Nephron progenitor cell (in vitro differentiated cells): ENCODE data around the gene MMP28.
A peak's percentile ranks its signal among the peaks of the same experiment; 100 is the strongest.

Experiments
- DNase-seq: peaks from one replicate; pipeline ENCODE4 v3.0.0; 2021
- H3K27ac Mint-ChIP-seq: 2 replicates; pipeline ENCODE4 v1.8.0; 2021; ENCODE audit warnings: mild to moderate bottlenecking, moderate library complexity, mixed read lengths
- H3K27me3 Mint-ChIP-seq: 2 replicates; pipeline ENCODE4 v1.8.0; 2021; ENCODE audit warnings: mild to moderate bottlenecking, low read depth, mixed read lengths; ENCODE audit not compliant: poor library complexity
- H3K36me3 Mint-ChIP-seq: 2 replicates; pipeline ENCODE4 v1.8.0; 2021; ENCODE audit warnings: low read depth, mixed read lengths
- H3K4me1 Mint-ChIP-seq: 2 replicates; pipeline ENCODE4 v1.8.0; 2021; ENCODE audit warnings: mixed read lengths
- H3K4me3 Mint-ChIP-seq: 2 replicates; pipeline ENCODE4 v1.8.0; 2021; ENCODE audit warnings: mild to moderate bottlenecking, moderate library complexity, mixed read lengths
- H3K9me3 Mint-ChIP-seq: 2 replicates; pipeline ENCODE4 v1.8.0; 2021; ENCODE audit warnings: mild to moderate bottlenecking, moderate library complexity, mixed read lengths
- CTCF ChIP-seq: fragments of 200-600 bp; sonication (generic); IDR thresholded peaks from 2 replicates; pipeline ENCODE4 v1.5.0; 2021; ENCODE audit warnings: antibody characterized with exemption

The MMP28 gene

DNA sequence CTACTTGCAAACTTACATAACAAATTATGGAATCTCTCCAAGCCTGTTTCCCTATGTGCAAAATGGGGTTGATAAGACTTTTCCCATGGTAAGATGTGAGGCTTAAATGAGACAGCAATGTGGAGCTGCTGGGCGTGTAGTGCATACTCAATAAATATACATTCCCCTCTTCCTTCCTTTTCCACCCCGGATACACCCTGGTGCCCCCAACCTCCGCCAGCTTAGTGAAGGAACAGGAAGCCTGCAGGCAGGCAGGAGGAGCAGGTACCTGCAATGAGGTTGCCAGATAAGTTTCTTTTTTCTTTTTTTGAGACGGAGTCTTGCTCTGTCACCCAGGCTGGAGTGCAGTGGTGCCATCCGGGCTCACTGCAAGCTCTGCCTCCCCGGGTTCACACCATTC is 19.9 kb downstream of the MMP28 start:
- Mint-ChIP-seq H3K4me3 (no peak overlapping the region), H3K36me3 (no peaks in the 10 kb centered on the region), H3K9me3 (no peaks in the 10 kb centered on the region), H3K27ac (no peak overlapping the region), H3K27me3 (peaks cover 24% of the 10 kb centered on the region), H3K4me1 (peaks cover 26% of the 10 kb centered on the region)
- no peak for DNase-seq
- TF ChIP-seq CTCF = no peak

DNA sequence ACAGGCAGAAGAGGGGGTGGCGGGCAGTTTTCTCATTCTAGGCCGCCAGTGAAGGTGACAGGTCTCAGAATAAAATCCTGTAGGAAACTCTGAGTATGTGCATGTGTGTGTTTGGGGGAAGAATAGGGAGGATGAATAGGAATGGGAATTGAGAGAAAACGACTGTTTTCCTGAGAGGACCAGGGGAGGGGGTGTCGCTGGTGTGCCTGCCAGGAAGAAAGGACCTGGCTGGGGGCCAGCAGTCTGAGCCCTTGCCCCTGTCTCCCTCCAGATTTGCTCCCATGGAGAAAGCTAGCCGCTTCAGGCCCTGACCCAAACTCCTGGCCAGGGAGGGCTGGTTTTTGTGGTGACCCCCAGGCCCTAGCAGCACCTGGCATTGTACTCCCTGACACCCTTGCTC is 20.4 kb downstream of the MMP28 start:
- peaks cover 26% of the 10 kb centered on the region for H3K4me1 Mint-ChIP-seq
- no peak overlapping the region for H3K27ac Mint-ChIP-seq
- H3K27me3 Mint-ChIP-seq = peaks cover 28% of the 10 kb centered on the region
- H3K9me3 Mint-ChIP-seq = no peaks in the 10 kb centered on the region
- no peaks in the 10 kb centered on the region for H3K36me3 Mint-ChIP-seq
- H3K4me3 Mint-ChIP-seq = no peak overlapping the region
- no peak for TF ChIP-seq CTCF
- DNase-seq = no peak

- no peak overlapping the region for H3K4me3 Mint-ChIP-seq
- H3K27ac Mint-ChIP-seq = peak overlapping the region; percentile 50
- no peak for DNase-seq
- H3K4me1 Mint-ChIP-seq = peaks cover 26% of the 10 kb centered on the region
- H3K36me3 Mint-ChIP-seq = no peaks in the 10 kb centered on the region
- no peaks in the 10 kb centered on the region for H3K9me3 Mint-ChIP-seq
- peaks cover 25% of the 10 kb centered on the region for H3K27me3 Mint-ChIP-seq
- no peak for TF ChIP-seq CTCF
Observed at GRCh38 chr17:35774499-35774898, 20.9 kb downstream of the MMP28 start.

- TF ChIP-seq CTCF = no peak
- H3K4me3 Mint-ChIP-seq = no peak overlapping the region
- H3K36me3 Mint-ChIP-seq = no peaks in the 10 kb centered on the region
- no peaks in the 10 kb centered on the region for H3K9me3 Mint-ChIP-seq
- H3K27me3 Mint-ChIP-seq = peaks cover 22% of the 10 kb centered on the region
- H3K27ac Mint-ChIP-seq = peak overlapping the region; percentile 3
- no peak for DNase-seq
- peaks cover 26% of the 10 kb centered on the region for H3K4me1 Mint-ChIP-seq
Observed at GRCh38 chr17:35773679-35774425, 21.6 kb downstream of the MMP28 start.

DNA sequence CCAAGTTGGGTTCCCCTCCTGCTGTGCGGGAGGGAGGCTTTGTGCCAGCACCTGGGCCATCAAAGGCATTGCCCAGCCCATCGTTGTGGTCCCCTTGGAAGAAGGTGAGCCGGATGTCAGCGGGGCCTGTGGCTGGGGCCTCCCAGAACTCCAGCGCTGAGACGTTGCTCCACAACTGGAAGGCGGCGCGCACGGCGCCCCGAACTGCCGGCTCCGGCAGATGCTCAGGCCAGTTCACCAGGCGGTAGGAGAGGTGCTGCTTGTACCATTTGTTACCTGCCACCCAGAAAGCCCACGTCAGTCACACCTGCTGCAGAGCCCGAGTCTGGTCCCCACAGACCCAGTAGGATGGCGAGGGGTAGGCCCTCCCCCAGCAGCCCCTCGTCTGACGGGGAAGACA is 22.3 kb downstream of the MMP28 start:
- H3K27me3 Mint-ChIP-seq = peaks cover 24% of the 10 kb centered on the region
- no peaks in the 10 kb centered on the region for H3K9me3 Mint-ChIP-seq
- H3K4me1 Mint-ChIP-seq = peaks cover 26% of the 10 kb centered on the region
- no peaks in the 10 kb centered on the region for H3K36me3 Mint-ChIP-seq
- DNase-seq = no peak
- no peak overlapping the region for H3K4me3 Mint-ChIP-seq
- TF ChIP-seq CTCF = no peak
- no peak overlapping the region for H3K27ac Mint-ChIP-seq

DNA sequence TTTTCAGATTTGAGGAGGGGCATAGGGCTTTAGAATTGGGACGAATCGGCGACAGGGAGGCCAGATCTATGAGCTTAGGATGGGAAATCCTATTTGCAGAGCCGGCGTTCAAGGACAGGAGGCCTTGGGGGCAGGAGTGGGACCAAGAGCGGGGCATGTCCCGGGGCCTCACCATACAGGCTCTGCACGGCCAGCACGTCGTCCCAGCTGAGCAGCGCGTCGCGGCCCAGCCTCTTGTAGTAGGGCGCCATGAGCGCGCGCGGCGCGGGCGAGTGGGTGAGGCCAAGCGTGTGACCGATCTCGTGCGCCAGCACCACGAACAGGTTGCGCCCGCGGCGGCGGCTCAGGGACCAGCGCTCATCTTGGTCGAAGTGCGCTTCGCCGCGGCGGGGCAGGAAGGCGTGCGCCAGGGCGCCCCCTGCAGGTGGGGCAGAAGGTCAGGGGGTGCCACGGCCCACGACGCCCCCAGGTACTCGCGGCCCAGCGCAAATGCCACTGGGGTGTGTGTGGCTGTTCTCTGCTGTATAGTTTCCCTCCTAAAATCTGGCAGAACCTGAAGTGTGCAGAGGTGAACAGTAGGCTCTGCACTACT is 25.4 kb downstream of the MMP28 start:
- H3K4me3 Mint-ChIP-seq = no peak overlapping the region
- H3K36me3 Mint-ChIP-seq = no peaks in the 10 kb centered on the region
- no peaks in the 10 kb centered on the region for H3K9me3 Mint-ChIP-seq
- no peak overlapping the region for H3K27ac Mint-ChIP-seq
- H3K27me3 Mint-ChIP-seq = peaks cover 29% of the 10 kb centered on the region
- TF ChIP-seq CTCF = no peak
- peaks cover 37% of the 10 kb centered on the region for H3K4me1 Mint-ChIP-seq
- no peak for DNase-seq
